CD4-positive, alpha-beta T cell (primary cell): ENCODE data around the gene UGT1A6. TPM values are rescaled to one million over a fixed set of nuclear protein-coding genes. Genes with fewer than 3 reads are reported as not detected.
"Not testable (repeated sequence)": the region's sequence is repeated elsewhere in the genome, so short reads cannot be mapped to it uniquely, and the experiment has no call there.

Source experiments
- ATAC-seq: fragments of 200-7000 bp; cut with Tn5 transposase; one replicate; pipeline ENCODE4 v1.10.0; 2022; ENCODE audit warnings: mild to moderate bottlenecking; ENCODE audit not compliant: poor library complexity
- CTCF ChIA-PET: fragments of 350-600 bp; sonication (Branson Sonifier 250); formaldehyde crosslinking; loops from one replicate; lab custom pipeline; 2021; ENCODE audit warnings: antibody characterized with exemption, inconsistent platforms; lab: Charles Lee
- POLR2A ChIA-PET: fragments of 350-600 bp; sonication (Branson Sonifier 250); formaldehyde crosslinking; loops from one replicate; lab custom pipeline; 2021; ENCODE audit warnings: antibody characterized with exemption, inconsistent platforms; lab: Charles Lee
- DNase-seq, 14 experiments: peaks; one replicate each; pipeline ENCODE4 v3.0.0-alpha.2; 2013 to 2020; ENCODE audit warnings: mixed read lengths in 2 of 14
- H3K27ac ChIP-seq, 2 donors: one replicate each; pipeline versions ENCODE4 v1.5.1 to v1.7.0; 2013; ENCODE audit warnings: low read length in 2 of 2, low read depth in 1 of 2, mild to moderate bottlenecking in 1 of 2
- H3K27me3 ChIP-seq, 2 experiments: 1 replicate in 1 of 2; 2 replicates in 1 of 2; pipeline versions ENCODE4 v1.6.1 to v1.7.0; 2013; ENCODE audit warnings: low read length in 2 of 2, control low read depth in 1 of 2, mild to moderate bottlenecking in 1 of 2, moderate library complexity in 1 of 2; ENCODE audit not compliant: insufficient read depth in 2 of 2, control insufficient read depth in 1 of 2
- H3K36me3 ChIP-seq: one replicate; pipeline ENCODE4 v1.6.1; 2013; ENCODE audit warnings: low read length, control low read depth; ENCODE audit not compliant: insufficient read depth
- H3K4me1 ChIP-seq: one replicate; pipeline ENCODE4 v1.6.1; 2013; ENCODE audit warnings: low read length, control low read depth; ENCODE audit not compliant: insufficient read depth
- H3K4me3 ChIP-seq: one replicate; pipeline ENCODE4 v1.5.1; 2013; ENCODE audit warnings: mild to moderate bottlenecking, low read length, moderate library complexity
- H3K9me3 ChIP-seq, 2 experiments: 1 replicate in 1 of 2; 2 replicates in 1 of 2; pipeline versions ENCODE4 v1.6.1 to v1.7.0; 2013; ENCODE audit warnings: low read length in 2 of 2, mild to moderate bottlenecking in 2 of 2, control low read depth in 1 of 2, moderate library complexity in 1 of 2; ENCODE audit not compliant: control insufficient read depth in 1 of 2, insufficient read depth in 1 of 2
- H3K27ac Mint-ChIP-seq: one replicate; pipeline ENCODE4 v1.8.0; 2020; ENCODE audit warnings: mixed read lengths
- H3K27me3 Mint-ChIP-seq: one replicate; pipeline ENCODE4 v1.8.0; 2021; ENCODE audit warnings: mixed read lengths
- H3K36me3 Mint-ChIP-seq: one replicate; pipeline ENCODE4 v1.8.0; 2021; ENCODE audit warnings: low read depth, mixed read lengths
- H3K4me1 Mint-ChIP-seq: one replicate; pipeline ENCODE4 v1.8.0; 2021; ENCODE audit warnings: low read depth, mixed read lengths
- H3K4me3 Mint-ChIP-seq: one replicate; pipeline ENCODE4 v1.8.0; 2020; ENCODE audit warnings: mild to moderate bottlenecking, mixed read lengths
- H3K9me3 Mint-ChIP-seq: one replicate; pipeline ENCODE4 v1.8.0; 2020; ENCODE audit warnings: mixed read lengths
- intact Hi-C, 2 experiments: fragments of 100-400 bp; cut with DNase I in 1 of 2; cut with micrococcal nuclease in 1 of 2; formaldehyde crosslinking; loops; one replicate each; pipeline versions ENCODE4 v1.15.1 to v1.9.0; 2023 to 2025; cut with DNase I, micrococcal nuclease
- total RNA-seq, 174 experiments: library from RNA in 2 of 174; stranded (reverse) in 2 of 174; gene quantifications; one replicate each; pipeline ENCODE4 v1.2.3 and lab custom pipeline; 2021 to 2026
- TF ChIP-seq, protein P1 (sequence below): fragments of 200-600 bp; IDR thresholded peaks from one replicate; pipeline ENCODE4 v1.8.0; 2022; ENCODE audit warnings: antibody characterized with exemption, mild to moderate bottlenecking

UGT1A6 gene
- total RNA-seq, 2 experiments from 2014 or later, result not detected

DNA sequence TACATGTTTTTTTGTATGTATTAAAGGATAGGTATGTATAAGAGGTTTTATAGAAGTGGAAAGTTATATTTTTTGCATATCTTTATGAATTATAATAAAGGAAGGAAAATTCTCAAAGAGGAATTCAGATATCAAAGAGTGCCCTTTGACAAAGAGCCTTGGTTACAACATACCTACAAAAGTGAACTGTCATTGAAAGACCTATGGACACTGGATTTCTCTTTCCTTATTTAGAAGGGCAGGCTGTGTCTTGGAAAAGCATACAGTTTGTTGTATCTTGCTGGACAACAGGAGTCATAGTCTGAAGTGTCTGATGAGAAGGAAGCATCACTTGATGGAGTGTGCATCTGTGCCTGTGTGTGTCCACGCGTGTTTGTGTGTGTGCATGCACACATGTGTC, 41.3 kb upstream of the UGT1A6 start:
- Mint-ChIP-seq H3K27me3 (peaks cover 49% of the 10 kb centered on the region), H3K9me3 (peaks cover 4% of the 10 kb centered on the region), H3K36me3 (no peaks in the 10 kb centered on the region), H3K4me1 (no peaks in the 10 kb centered on the region), H3K4me3 (no peak overlapping the region), H3K27ac (no peak overlapping the region)
- no peak overlapping the region for H3K4me3 ChIP-seq
- ChIA-PET POLR2A (no interaction called here), CTCF (no interaction called here)
- no peak for DNase-seq
- H3K27me3 ChIP-seq, result peaks cover 0 to 4% of the 10 kb centered on the region in 2 experiments
- TF ChIP-seq, protein P1, sequence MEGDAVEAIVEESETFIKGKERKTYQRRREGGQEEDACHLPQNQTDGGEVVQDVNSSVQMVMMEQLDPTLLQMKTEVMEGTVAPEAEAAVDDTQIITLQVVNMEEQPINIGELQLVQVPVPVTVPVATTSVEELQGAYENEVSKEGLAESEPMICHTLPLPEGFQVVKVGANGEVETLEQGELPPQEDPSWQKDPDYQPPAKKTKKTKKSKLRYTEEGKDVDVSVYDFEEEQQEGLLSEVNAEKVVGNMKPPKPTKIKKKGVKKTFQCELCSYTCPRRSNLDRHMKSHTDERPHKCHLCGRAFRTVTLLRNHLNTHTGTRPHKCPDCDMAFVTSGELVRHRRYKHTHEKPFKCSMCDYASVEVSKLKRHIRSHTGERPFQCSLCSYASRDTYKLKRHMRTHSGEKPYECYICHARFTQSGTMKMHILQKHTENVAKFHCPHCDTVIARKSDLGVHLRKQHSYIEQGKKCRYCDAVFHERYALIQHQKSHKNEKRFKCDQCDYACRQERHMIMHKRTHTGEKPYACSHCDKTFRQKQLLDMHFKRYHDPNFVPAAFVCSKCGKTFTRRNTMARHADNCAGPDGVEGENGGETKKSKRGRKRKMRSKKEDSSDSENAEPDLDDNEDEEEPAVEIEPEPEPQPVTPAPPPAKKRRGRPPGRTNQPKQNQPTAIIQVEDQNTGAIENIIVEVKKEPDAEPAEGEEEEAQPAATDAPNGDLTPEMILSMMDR, result no peak
- intact Hi-C loops, result no loop called here
- no peaks in the 10 kb centered on the region for H3K36me3 ChIP-seq
- no peak for ATAC-seq
- H3K27ac ChIP-seq, result no peak overlapping the region
- no peaks in the 10 kb centered on the region for H3K4me1 ChIP-seq
- no peaks in the 10 kb centered on the region for H3K9me3 ChIP-seq

DNA sequence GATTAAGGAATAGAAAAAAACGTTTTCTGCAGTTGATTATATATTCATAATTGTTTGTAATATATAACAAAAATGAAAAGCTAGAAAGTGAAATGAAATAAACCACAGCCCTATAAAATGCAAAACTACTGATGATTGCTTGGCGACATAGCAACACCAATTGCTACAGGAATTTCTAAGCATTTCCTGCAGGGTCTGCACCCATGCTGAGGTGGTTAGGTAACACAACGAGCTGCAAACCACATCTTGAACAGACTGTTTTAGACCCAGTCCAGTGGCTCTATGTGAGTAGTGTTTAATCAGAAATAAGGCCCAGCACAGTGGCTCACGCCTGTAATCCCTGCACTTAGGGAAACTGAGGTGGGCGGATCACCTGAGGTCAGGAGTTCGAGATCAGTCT, 38.2 kb upstream of the UGT1A6 start:
- intact Hi-C loops, result no loop called here
- ATAC-seq (no peak), DNase-seq (no peak)
- H3K4me3 Mint-ChIP-seq, result no peak overlapping the region
- H3K4me1 Mint-ChIP-seq, result no peaks in the 10 kb centered on the region
- no peaks in the 10 kb centered on the region for H3K4me1 ChIP-seq
- no peak overlapping the region for H3K27ac Mint-ChIP-seq
- no peaks in the 10 kb centered on the region for H3K9me3 Mint-ChIP-seq
- no peaks in the 10 kb centered on the region for H3K36me3 ChIP-seq
- no peak overlapping the region for H3K27ac ChIP-seq
- CTCF ChIA-PET, result no interaction called here
- POLR2A ChIA-PET, result no interaction called here
- H3K9me3 ChIP-seq, result no peaks in the 10 kb centered on the region
- peaks cover 40% of the 10 kb centered on the region for H3K27me3 Mint-ChIP-seq
- no peaks in the 10 kb centered on the region for H3K36me3 Mint-ChIP-seq
- no peak overlapping the region for H3K4me3 ChIP-seq
- peaks cover 0 to 4% of the 10 kb centered on the region in 2 experiments for H3K27me3 ChIP-seq
- TF ChIP-seq, protein P1, result no peak

GRCh38 chr2:233655043-233655442, 37.6 kb upstream of the UGT1A6 start:
- ChIA-PET POLR2A (no interaction called here), CTCF (no interaction called here)
- no peak for DNase-seq
- H3K4me3 Mint-ChIP-seq, result no peak overlapping the region
- H3K27ac ChIP-seq, result no peak overlapping the region
- no peaks in the 10 kb centered on the region for H3K9me3 Mint-ChIP-seq
- H3K27me3 Mint-ChIP-seq, result peaks cover 40% of the 10 kb centered on the region
- H3K4me3 ChIP-seq, result no peak overlapping the region
- no peak overlapping the region for H3K27ac Mint-ChIP-seq
- intact Hi-C loops, result no loop called here
- no peaks in the 10 kb centered on the region for H3K9me3 ChIP-seq
- TF ChIP-seq, protein P1, result no peak
- H3K4me1 Mint-ChIP-seq, result no peaks in the 10 kb centered on the region
- peaks cover 0 to 4% of the 10 kb centered on the region in 2 experiments for H3K27me3 ChIP-seq
- H3K4me1 ChIP-seq, result no peaks in the 10 kb centered on the region
- no peaks in the 10 kb centered on the region for H3K36me3 Mint-ChIP-seq
- ATAC-seq, result no peak
- H3K36me3 ChIP-seq, result no peaks in the 10 kb centered on the region

DNA sequence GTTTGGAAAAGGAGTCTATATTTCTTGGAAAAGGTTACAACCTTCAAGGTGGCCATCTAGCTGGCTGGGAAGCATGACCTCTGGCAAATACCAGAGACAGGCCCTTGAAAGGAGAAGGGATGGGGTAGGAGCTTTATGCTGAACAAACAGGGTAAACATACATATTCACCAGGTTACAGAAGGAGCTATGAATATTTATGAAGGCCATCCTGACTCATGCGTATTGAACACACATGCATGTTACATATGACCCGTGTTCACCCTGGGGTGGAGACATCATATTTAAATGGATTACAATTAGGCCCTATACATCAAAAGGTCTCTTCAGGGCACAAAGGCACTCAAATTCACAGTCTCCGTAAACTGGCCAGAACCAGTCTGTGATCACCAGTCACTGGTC, 36.7 kb upstream of the UGT1A6 start:
- ATAC-seq, H3K27ac ChIP-seq, H3K4me3 ChIP-seq, H3K4me1 Mint-ChIP-seq, H3K4me3 Mint-ChIP-seq, POLR2A ChIA-PET, H3K36me3 ChIP-seq, H3K36me3 Mint-ChIP-seq, intact Hi-C loops, H3K27ac Mint-ChIP-seq, CTCF ChIA-PET, DNase-seq, H3K4me1 ChIP-seq, H3K27me3 ChIP-seq, H3K9me3 ChIP-seq, H3K9me3 Mint-ChIP-seq: not testable (repeated sequence)
- H3K27me3 Mint-ChIP-seq, result peaks cover 32% of the 10 kb centered on the region
